ENCODE measurements around the gene CCDC61.

CCDC61 gene

GRCh38 chr19:46019270-46019669, 24.0 kb downstream of the CCDC61 start:
- in situ Hi-C loops (cut with MboI; ENCODE audit: low sequenced_read_pairs, unreplicated experiment) = no loop called here
- no peak for TF ChIP-seq CTCF (IDR thresholded peaks at IDR 0.05; ENCODE audit: borderline replicate concordance, control extremely low read depth, extremely low read depth, insufficient read depth, missing control alignments)
- DNase-seq (ENCODE audit: low spot score) = no peak

GRCh38 chr19:46020819-46021125, 25.5 kb downstream of the CCDC61 start:
- DNase-seq (ENCODE audit: low spot score) = no peak
- in situ Hi-C loops (cut with MboI; ENCODE audit: low sequenced_read_pairs, unreplicated experiment) = loop anchor here (10.0 kb wide), 1 partner anchor 244 kb away; no protein-coding TSS in a partner anchor
- no peak for TF ChIP-seq CTCF (IDR thresholded peaks at IDR 0.05; ENCODE audit: borderline replicate concordance, control extremely low read depth, extremely low read depth, insufficient read depth, missing control alignments)

GRCh38 chr19:46021531-46022041, 26.3 kb downstream of the CCDC61 start:
- DNase-seq (ENCODE audit: low spot score) = no peak
- TF ChIP-seq CTCF (IDR thresholded peaks at IDR 0.05; ENCODE audit: borderline replicate concordance, control extremely low read depth, extremely low read depth, insufficient read depth, missing control alignments) = no peak
- in situ Hi-C loops (cut with MboI; ENCODE audit: low sequenced_read_pairs, unreplicated experiment) = loop anchor here (10.0 kb wide), 1 partner anchor 243 kb away; no protein-coding TSS in a partner anchor

GRCh38 chr19:46022061-46022430, 26.8 kb downstream of the CCDC61 start:
- in situ Hi-C loops (cut with MboI; ENCODE audit: low sequenced_read_pairs, unreplicated experiment) = loop anchor here (10.0 kb wide), 1 partner anchor 243 kb away; no protein-coding TSS in a partner anchor
- no peak for TF ChIP-seq CTCF (IDR thresholded peaks at IDR 0.05; ENCODE audit: borderline replicate concordance, control extremely low read depth, extremely low read depth, insufficient read depth, missing control alignments)
- no peak for DNase-seq (ENCODE audit: low spot score)

GRCh38 chr19:46022431-46023310, 27.4 kb downstream of the CCDC61 start, which contains the start of gene PGLYRP1:
Gene PGLYRP1, minus strand, starts transcription at chr19:46023053. Its CDS starts 32 bp downstream, at chr19:46023021.
- DNase-seq (ENCODE audit: low spot score) = no peak
- no peak for TF ChIP-seq CTCF (IDR thresholded peaks at IDR 0.05; ENCODE audit: borderline replicate concordance, control extremely low read depth, extremely low read depth, insufficient read depth, missing control alignments)
- in situ Hi-C loops (cut with MboI; ENCODE audit: low sequenced_read_pairs, unreplicated experiment) = loop anchor here (10.0 kb wide), 1 partner anchor 242 kb away; no protein-coding TSS in a partner anchor

GRCh38 chr19:46023311-46023779, 28.1 kb downstream of the CCDC61 start:
- in situ Hi-C loops (cut with MboI; ENCODE audit: low sequenced_read_pairs, unreplicated experiment) = loop anchor here (10.0 kb wide), 1 partner anchor 241 kb away; no protein-coding TSS in a partner anchor
- no peak for DNase-seq (ENCODE audit: low spot score)
- TF ChIP-seq CTCF (IDR thresholded peaks at IDR 0.05; ENCODE audit: borderline replicate concordance, control extremely low read depth, extremely low read depth, insufficient read depth, missing control alignments) = no peak

Measured in GM13976 (cell line).